GM18498 (cell line): ENCODE measurements around the gene CNIH1.
"Not testable (repeated sequence)": the region's sequence is repeated elsewhere in the genome, so short reads cannot be mapped to it uniquely, and the experiment has no call there.

Experiments used
- ATAC-seq: cut with Tn5 transposase; IDR thresholded peaks from one replicate; pipeline ENCODE4 v1.9.1; 2021; ENCODE audit warnings: mild to moderate bottlenecking, moderate library complexity; ENCODE audit not compliant: unreplicated experiment

The CNIH1 gene

DNA sequence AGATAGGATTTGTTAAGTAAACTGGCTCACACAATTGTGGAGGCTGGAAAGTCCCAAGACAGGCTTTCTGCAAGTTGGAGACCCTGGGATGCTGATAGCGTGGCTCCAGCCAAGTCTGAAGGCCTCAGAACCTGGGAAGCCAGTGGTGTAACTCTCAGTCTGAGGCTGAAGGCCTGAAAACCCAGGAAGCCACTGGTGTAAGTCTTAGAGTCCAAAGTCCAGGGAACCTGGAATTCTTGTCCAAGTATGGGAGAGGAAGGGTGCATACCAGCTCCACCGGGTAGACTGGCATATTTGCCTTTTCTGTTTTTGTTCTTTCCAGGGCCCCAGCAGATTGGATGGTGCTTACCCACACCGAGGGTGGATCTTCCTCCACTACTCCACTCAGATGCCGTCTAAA lies 29.5 kb upstream of the CNIH1 start:
- ATAC-seq = no peak

DNA sequence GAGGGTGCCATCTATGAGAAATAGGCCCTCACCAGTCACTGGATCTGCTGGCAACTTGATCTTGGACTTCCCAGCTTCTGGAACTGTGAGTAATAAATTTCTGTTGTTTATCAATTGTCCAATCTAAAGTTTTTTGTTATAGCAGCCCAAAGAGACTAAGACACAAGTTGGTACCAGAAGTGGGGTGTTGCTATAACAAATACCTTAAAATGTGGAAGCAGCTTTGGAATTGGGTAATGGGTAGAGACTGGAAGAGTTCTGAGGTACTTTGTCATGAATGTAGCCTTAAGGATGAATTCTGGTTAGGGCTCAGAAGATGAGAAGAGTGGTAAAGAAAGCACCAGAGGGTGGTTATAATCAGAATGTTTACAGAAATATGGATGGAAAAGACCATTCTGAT lies 26.1 kb upstream of the CNIH1 start:
- ATAC-seq = no peak

DNA sequence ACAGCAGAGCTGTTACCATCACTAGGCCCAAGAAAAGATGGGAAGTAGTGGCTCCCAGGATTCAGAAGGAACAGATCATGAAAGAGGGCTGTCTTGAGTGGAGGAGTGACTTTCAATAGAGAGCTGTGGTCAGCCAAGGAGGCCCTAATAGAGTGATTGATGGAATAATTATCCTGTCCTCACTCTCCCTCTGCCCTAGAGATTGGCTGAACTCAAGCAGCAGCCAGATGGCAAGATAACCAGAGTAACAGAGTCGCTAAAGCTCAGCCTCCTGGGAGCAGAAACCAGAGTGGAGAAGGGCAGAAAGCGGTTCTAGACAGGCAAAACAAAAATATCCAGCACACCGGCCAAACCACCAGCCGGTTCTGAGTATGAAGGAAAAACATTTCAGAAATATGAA lies 24.5 kb upstream of the CNIH1 start:
- no peak for ATAC-seq

DNA sequence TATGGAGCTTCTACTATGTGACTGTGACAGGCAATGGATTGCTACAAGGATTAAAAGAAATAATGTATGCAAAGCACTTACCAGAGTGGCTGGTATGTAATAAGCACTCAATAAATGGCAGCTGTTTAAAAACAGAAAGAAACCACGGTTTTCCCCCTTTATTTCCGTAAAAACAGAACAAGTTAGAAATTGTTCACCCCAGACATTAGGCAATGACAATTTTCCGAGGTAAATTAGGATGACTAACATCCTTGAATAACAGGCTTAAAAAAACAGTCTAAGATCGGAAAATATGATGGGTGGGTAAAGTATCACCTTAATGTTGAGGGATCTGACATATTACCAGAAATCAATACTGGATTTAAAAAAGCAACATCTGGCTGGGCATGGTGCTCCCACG lies 20.9 kb upstream of the CNIH1 start:
- ATAC-seq = no peak

DNA sequence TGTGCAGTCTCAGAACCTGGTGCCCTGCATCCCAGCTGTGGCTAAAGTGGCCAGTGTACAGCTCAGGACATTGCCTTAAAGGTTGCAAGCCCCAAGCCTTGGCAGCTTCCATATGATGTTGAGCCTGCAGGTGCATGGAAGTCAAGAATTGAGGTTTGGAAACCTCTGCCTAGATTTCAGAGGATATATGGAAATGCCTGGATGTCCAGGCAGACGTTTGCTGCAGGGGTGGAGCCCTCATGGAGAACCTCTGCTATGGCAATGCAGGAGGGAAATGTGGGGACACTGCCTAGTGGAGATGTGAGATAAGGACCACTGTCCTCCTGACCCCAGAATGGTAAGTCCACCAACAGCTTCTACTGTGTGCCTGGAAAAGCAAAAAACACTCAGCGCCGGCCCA lies 17.9 kb upstream of the CNIH1 start:
- no peak for ATAC-seq

DNA sequence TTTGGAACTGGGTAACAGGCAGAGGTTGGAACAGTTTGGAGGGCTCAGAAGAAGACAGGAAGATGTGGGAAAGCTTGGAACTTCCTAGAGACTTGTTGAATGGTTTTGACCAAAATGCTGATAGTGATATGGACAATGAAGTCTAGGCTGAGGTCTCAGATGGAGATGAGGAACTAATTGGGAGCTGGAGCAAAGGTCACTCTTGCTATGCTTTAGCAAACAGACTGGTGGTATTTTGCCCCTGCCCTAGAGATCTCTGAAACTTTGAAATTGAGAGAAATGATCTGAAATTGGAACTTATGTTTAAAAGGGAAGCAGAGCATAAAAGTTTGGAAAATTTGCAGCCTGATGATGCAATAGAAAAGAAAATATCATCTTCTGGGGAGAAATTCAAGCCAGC lies 17.4 kb upstream of the CNIH1 start:
- not testable (repeated sequence) for ATAC-seq

DNA sequence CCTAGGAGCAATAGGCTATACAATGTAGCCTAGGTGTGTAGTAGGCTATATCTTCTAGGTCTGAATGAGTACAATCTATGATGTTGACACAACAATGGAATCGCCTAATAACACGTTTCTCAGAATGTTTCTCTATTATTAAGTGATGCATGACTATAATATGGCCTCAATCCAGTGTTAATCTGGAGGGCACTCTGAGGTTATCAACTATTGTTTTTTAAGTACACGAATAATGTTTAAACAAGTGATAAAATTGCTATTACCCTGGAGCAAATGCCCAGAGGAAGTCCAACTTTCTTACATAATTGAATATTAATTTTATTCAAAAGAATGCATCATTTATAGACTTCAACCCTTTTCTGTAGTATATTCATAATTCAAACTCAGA lies 16.4 kb upstream of the CNIH1 start:
- no peak for ATAC-seq

DNA sequence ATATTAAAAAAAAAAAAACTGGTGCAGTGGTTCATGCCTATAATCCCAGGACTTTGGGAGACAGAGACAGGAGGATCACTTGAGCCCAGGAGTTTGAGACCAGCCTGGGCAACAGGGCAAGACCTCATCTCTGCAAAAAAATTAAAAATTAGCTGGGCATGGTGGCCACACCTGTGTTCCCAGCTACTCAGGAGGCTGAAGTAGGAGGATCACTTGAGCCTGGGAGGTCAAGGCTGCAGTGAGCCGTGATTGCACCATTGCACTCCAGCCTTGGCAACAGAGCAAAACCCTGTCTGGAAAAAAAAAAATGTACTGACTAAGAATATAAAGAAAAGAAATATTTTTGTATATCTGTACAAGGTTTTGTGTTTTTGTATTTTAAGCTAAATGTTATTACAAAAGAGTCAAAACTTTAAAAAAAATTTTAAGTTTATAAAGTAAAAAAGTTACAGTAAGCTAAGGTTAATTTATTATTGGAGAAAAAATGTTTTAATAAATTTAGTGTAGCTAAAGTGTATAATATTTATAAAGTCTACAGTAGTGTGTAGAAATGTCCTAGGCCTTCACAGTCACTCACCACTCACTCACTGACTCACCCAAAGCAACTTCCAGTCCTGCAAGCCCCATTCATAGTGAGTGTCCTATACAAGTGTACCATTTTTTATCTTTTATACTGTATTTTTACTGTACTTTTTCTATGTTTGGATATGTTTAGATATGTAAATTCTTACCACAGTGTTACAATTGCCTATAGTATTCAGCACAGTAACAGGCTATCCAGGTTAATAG lies 15.8 kb upstream of the CNIH1 start:
- ATAC-seq = not testable (repeated sequence)

DNA sequence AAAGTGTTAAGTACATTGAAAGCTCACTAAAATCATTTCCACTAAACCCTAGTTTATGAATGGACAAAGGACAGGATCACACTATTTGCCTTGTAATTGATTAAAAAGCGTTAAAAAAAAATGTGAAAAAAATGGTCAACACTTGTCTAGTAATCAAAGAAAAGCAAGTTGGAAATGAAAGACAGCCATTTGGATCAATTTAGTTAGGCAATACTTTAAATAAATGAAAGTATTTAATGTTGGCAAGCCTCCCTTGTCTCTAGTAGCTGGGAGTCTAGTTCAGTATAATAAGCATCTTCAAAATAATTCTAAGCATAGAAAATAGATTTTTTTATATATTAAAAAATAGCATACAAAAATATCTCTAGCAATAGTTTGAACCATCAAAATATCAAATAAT lies 14.2 kb upstream of the CNIH1 start:
- ATAC-seq = no peak

DNA sequence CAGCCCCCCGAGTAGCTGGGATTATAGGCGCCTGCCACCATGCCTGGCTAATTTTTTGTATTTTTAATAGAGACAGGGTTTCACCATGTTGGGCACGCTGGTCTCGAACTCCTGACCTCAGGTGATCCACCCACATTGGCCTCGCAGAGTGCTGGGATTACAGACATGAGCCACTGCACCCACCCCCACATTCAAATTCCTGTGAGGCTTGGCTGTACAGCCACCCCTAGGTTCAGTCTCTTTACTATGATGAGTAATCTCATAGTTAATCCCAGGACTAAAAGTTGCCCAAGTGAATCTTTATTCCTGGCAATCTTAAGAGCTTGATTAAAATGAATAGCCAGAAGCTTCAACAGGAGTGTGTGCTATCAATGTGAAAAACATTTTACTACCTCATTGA lies 12.8 kb upstream of the CNIH1 start:
- not testable (repeated sequence) for ATAC-seq

DNA sequence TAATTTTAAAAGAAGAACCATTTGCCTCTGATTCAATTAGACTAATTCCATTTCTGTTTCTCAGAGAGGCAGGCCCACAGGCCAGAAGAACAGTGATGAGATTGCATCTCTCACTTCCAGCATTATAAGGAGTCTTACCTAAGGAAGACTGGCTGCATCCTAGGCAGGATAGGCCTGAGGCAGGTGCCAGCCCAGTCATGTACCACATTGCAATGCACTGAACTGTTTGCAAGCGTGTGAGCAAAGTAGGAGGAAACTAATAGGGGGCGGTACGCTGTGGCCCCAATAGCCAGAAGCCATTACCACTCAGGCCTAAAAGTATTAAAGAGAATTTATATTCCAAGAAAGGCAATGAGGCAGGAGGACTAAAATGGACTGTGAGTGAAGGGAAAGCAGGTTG lies 12.1 kb upstream of the CNIH1 start:
- ATAC-seq = no peak

DNA sequence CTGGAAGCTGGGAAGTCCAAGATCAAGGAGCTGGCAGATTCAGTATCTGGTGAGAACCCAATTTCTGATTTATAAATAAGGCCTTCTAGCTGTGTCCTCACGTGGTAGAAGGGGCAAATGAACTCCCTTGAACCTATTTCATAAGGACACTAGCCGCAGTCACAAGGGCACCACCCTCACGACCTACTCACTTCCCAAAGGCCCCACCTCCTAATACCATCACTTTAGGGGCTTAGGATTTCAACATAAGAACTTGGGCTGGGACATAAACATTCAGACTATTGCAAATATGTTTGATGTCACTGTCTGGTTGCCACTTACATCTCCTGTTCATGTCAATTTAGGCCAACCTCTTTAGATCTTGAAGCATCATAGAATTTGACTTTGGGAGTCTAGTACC lies 10.8 kb upstream of the CNIH1 start:
- no peak for ATAC-seq

DNA sequence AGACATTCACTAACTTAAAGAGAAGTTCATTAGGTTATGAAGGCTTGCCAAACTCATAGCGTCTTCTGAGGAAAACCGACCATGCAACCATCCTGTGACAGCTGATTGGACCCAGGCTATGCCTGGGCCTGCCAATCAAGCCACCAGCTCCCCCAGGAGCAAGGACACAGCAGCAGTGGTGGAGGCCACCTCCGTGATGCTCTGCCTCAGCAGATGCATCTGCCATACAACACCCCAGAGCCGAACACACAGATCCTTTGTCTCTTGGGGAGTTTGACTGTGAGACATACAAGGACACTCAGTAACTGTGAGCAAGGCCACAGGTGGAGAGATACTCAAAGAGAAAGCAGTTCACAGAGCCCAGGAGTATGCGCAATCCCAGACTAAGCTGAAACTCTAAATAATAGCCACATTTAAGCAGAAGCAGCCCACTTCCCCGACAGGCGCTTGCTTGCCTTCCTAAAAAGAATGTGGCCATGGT lies 10.0 kb upstream of the CNIH1 start:
- ATAC-seq = no peak

DNA sequence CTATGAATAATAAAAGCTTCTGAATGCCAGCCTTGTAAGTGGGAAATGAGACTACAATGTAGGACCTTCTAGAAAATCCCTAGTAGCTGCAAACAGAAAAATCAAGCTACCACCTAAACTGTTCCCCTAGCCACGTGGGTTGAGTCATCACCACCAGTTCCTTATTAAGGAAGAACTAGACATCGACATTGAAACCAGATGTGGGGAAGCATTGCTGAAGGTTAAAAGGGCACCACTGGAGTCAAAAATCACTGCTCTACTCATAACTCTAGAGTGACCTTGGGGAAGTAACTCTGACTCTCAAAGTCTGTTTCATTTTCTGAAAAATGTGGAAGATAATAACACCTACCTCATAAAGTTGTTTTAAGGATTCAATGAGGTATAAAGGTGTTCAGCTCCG lies 9.4 kb upstream of the CNIH1 start:
- no peak for ATAC-seq

DNA sequence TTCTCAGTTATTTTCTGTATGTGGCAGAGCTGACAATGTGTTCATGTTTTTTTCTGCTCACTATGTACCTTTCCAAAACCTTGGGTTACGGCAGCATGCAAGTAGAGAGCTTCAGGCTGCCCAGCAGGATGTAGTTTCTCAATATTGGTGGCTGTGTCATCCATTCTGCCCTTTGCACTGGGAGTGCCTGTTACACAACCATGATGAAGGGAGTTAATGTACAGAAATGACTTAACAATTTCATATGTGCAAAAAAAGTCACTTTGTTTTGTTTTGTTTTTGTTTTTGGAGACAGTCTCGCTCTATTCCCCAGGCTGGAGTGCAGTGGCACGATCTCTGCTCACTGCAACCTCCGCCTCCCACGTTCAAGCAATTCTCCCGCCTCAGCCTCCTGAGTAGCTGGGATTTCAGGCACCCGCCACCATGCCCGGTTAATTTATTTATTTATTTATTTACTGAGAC lies 6.1 kb upstream of the CNIH1 start:
- no peak for ATAC-seq

DNA sequence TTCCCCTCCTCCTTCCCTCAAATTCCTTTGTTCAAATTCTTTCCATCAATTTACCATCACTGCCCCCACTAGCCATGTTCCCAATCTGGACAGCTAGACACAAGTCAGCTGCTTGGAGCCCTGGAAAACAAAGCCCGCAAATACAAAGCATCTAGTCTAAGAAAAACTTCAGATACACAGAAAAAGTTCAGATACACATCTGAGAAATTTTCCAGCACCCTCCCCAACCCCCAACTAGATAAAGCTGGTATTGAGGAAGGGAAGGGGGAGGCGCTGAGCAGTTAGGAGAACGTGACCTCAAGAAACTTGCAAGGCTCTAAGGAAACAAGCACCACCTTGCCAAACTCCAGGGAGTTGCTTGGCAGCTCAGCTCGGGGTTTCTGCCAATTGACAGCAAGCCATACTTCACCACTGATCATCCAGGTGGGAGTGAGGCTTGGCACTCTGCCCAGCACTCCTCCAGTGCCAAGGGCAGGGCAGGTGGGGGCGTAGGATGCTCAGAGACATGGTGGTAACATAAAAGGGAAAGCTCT lies 5.1 kb upstream of the CNIH1 start:
- ATAC-seq = no peak

DNA sequence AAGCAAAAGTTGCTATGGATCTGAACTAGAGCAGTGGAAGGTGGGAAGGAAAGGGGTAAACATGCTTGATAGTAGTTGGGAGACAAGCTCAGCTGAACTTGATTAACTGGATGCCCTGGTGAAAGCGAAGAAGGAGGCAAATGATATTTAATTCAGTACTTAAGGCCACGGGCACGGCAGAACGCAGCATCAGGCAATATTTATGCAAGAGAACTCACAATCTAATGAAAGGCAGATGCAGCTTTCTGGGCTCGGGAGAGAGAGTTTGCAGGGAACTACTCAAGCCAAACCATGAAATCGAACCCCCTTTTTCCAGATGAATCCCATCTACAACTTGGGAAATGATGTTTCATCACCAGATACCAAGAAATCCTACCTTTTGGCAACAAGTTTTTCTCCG lies 3.5 kb upstream of the CNIH1 start:
- ATAC-seq = no peak

DNA sequence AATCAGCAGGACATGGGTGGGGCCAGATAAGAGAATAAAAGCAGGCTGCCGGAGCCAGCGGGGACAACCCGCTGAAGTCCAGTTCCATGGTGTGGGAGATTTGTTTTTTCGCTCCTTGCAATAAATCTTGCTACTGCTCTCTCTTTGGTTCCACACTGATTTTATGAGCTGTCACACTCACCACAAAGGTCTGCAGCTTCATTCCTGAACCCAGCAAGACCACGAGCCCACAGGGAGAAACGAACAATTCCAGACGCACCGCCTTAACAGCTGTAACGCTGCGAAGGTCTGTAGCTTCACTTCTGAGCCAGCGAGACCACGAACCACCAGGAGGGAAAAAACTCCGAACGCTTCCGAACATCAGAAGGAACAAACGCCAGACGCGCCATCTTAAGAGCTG lies 2.8 kb upstream of the CNIH1 start:
- no peak for ATAC-seq

DNA sequence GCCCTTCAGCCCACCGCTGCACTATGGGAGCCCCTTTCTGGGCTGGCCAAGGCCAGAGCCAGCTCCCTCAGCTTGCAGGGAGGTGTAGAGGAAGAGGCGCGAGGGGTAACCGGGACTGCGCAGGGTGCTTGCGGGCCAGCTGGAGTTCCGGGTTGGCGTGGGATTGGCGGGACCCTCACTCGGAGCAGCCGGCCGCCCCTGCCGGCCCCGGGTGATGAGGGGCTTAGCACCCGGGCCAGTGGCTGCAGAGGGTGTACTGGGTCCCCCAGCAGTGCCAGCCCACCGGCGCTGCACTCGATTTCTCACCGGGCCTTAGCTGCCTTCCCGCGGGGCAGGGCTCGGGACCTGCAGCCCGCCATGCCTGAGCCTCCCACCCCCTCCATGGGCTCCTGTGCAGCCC lies 1.8 kb upstream of the CNIH1 start:
- not testable (repeated sequence) for ATAC-seq

DNA sequence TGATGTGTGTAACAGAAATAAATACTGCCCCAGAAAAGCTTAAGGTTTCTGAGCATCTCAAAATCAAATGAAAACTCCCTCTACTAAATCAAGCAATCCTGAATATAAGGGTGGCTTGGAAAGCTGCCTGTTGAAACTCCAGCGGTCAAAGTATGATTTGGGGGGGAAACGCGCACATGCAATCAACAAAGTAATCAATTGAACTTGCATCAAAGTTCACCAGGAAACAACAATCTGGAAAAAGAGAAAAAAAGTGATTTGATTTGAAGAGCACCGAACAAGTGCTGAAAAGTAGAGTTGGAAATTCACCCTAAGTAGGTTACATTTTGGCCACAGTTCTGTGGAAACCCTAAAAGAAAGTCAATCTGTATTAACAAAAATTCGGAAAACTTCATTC lies 700 bp downstream of the CNIH1 start:
- no peak for ATAC-seq

DNA sequence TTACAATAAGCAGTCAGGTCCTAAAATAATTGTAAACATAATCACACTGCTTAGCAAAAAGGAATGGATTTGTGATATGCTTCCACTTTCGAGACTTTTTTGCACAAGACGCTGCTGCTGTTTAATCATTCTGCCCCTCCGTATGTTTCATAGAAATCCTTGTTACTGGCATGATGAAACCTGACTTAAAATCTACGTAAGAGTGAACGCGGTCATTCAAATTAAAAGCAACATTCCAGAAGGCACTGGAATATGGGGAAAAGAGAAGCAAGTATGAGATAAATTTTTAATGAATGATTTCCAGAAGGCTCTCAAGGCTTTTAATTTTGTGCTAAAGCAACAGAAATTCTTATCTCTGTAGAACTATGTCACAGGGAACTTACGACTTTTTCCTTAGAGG lies 1.1 kb downstream of the CNIH1 start:
- ATAC-seq = no peak

DNA sequence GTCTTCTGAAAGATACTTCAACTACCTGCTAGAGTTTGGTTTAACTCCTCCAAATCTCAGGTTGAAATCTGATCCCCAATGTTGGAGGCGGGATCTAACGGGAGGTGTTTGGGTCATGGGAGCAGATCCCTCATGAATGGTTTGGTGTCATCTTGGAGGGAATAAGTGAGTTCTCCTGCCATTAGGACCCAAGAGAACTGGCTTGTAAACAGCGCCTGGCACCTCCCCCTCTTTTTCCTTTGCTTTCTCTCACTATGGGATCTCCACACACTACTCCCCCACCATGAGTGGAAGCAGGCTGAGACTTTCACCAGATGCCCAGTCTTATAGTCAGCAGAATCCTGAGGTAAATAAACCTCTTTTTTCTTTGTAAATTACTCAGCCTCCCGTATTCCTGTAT lies 2.5 kb downstream of the CNIH1 start:
- ATAC-seq = no peak

DNA sequence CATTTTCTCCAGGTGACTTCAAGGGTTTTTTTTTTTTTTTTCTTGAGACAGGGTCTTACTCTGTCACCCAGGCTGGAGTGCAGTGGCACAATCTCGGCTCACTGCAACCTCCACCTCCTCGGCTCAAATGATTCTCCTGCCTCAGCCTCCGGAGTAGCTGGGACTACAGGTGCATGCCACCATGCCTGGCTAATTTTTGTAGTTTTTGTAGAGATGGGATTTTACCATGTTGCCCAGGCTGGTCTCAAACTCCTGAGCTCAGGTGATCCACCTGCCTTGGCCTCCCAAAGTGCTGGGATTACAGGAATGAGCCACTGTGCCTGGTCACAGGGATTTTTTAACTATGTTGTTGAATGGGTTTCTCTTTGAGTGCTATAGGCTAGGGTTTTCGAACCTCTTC lies 3.2 kb downstream of the CNIH1 start:
- ATAC-seq = not testable (repeated sequence)
